Hypothalamus (tissue), 51 donors: ENCODE results near the gene VEGFA.

Experiments
- DNase-seq, 51 donors: peaks; one replicate each; lab custom pipeline; 2025; lab: John Stamatoyannopoulos, UW

The VEGFA gene

DNA sequence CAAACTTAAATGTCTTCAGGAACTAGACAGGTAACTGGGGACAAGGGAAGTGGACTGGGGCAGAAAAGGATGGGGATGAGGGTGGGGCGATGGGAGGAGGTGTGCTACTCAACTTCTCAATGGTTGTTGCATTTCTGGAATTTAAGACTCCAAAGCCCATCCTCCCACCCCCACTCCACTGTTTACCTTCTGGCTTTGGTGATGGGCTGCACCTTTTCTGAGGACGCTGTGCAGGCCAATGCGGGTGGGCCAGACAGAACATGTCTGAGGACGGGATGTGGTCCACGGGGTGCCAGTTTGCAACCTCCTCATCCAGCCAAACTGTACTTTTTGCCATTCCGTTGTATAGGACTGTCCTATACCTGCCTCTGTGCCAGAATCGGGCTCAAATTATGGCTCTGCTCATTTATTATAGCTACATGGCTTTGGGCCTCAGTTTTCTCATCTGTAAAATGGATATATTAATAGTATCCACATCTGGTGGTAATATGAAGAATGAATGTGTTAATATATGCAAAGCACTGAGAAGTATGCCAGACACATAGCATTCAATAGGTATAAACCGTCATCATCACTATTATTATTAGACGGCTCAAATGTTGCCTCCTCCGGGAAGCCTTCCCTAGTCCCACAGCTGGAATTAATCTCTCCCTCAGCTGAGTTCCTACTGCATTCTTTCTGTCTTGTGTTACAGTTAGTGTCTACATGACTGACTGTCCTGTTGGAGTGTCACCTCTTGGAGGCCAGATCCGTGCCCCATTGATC lies 31.0 kb upstream of the VEGFA start:
- no peak for DNase-seq

DNA sequence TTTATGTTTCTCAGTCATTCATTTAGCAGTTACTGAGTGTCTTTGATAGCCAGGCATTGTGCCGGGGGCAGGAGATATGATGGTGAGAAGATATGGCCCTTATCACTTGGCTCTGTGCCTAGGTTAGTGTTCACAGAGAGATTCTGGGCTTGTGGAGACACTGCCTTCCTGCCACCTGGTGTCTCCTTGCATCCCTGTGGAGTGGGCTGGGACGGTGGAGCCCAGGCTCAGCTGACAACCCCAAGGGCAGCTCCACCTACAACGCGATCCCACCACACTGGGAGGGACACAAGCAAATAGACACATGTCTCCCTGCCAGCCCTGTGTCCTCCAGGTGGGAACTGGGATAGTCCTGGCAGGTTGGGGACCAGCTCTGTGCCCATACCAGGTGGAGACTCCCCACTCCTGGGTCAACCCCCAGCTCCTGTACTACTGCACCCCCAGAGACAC lies 30.3 kb upstream of the VEGFA start:
- no peak for DNase-seq

DNA sequence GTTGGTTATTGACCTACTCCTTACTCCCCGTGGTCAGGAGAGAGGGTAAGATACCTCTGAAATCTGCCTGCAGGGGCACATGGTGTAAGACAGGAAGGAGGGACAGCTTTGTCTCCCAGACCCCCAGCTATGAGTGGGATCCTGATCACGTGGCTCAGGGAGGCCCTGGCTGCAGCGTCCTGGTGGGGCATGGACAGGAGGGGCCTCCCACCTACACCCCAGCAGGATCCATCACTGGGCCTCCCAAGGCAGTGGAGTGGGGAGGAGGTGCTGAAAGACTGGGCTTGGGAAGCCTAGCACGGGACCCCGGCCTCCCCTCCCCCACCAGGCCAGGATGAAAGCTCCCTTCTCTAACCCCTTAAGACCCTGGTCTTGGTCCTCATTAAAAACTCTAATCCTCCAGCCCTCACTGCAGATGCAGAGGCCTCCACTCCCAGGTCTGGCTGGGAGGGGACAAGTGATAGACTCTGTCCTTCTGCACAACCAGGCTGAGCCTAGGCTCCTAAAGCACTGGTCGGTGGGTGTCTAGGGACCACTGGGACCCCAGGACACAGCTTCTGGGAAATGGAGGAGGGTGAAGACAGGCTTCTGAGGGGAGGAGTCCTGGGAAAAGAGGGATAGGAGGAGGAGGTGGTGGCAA lies 29.6 kb upstream of the VEGFA start:
- no peak for DNase-seq

DNA sequence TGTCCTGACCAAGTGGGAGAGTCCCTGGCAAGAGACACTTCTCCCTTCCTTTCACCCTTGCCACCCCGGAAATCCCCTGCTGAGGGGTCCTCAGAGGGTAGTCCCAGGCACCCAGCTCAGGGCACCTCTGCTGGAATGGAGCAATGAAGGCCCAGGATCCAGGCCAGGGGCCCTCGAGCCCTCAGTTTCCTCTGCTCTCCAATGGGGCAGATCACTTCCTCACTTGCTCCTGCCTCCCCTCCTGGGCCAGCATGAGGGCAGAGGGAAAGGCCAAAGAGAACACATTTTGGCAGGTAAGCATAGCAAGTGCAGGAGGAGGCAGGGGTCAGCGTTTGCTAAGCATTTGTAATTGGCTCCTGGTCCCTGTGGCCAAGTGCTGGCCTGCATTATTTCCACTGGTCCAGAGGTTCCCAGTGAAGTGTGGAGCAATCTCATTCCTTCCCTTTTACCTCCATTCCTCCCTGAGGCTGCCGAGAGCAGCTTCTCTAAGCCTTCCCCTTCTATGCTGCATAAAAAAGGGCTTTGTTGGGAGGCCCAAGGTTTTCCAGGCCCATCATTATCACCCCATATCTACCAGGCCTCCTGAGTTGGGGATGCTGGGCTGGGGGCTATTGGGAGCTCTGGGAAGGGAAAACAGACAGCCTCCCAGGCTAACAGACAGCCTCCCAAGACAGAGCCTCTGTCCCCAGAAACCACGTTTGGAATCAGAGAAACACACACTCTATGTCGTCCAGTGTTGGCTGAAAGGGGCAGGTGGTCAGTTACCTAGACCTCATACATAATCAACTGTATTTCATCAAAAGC lies 28.8 kb upstream of the VEGFA start:
- DNase-seq: no peak

DNA sequence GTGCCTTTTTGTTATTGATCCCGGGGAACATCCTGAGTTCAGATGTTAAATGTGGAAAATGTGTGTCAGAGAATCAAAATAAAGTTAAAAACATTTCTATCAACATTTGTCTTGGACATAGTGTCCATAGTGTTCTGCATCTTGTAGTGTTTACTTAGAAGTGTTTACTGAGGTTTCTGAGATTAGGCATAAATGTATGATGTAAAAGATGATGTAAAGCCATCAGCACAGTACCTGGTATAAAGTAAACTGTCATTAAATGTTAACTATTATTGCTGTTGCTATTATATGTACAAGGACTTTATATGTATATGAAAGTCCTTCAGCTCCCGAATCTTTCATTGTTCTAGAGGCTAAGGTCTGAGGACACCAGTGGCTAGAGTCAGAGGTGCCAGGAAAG lies 28.2 kb upstream of the VEGFA start:
- DNase-seq: no peak

DNA sequence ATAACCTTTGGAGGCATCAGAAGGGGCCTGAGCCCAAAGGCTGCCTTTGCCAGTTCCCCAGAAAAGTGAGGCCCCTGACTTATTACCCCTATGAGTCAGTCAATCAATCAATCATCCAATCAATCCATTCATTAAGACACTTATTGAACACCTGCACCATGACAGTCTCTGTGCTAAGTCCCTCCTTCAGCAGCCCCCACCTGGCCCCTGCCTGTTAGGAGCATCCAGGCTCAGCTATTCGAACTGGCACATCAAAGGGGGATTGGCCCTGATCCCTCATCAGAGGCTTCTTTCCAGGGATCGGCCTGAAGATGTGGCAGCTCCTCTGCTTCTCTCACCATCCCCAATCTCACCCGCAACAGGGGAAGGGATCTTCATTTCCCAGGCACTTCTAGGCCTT lies 27.7 kb upstream of the VEGFA start:
- no peak for DNase-seq

DNA sequence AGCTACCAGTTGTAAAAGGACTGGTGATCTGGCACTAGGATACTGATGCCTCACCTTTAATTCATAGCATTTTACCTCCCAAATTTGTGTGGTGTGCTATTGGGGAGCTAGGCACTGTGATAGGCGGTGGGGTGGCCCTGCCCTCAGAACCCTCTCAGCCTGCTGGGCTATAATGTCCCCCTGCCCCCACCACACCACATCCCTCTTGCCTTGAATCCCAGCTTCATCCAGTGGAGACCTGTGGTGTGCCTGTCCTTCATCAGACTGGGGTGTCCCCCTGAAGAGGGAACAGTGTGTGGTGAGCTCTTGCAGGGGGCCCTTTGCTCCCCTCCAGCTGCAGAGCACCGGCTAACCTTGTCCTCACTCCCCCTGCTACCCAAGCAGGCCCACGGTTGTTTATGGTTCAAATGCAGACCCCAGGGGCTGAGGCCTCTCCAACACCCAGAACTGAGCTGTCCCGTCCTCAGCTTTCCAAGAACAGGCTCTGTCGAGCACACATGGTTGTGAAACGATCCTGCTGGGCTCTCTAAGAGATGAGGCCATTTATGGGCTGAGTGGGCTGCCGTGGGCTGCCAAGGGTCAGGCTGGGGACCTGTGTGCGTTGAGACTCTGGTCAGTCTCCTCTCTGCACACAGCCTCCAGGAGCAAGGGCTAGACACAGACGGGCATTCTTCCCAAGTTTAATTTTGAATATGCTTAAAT lies 26.9 kb upstream of the VEGFA start:
- no peak for DNase-seq

DNA sequence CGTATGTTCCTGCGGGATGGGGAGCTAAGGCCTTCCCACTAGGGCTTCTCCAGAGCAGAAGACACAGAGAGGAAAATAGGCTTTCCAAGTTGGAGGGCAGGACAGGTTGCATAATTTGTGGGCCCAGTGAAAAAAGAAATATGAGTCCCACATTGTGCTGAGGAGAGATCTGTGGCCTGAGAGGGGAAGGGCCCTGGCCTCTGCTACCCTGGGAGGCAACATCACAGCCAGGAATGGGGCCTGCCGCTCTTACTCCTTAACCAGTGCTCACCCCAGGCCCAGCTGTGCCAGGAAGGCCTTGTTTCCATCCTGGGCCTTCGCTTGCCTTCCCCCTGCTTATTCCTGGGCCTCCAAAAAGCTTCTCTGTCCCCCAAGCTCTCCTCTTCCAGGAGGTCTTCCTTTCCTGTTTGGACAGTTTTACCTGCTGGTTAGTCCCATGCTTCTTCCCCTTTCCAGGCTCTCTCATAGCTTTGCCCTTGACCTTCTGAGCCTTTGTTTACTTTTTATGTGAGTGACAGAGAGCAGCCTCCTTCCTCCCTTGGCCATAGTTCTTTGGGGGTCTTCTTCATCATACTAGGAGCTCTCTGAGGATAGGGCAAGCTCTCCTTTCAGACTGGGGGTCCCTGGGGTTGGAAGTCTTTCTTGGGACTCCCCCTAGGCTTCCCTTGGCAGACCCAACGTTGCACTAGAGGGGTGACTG lies 26.2 kb upstream of the VEGFA start:
- DNase-seq: no peak

DNA sequence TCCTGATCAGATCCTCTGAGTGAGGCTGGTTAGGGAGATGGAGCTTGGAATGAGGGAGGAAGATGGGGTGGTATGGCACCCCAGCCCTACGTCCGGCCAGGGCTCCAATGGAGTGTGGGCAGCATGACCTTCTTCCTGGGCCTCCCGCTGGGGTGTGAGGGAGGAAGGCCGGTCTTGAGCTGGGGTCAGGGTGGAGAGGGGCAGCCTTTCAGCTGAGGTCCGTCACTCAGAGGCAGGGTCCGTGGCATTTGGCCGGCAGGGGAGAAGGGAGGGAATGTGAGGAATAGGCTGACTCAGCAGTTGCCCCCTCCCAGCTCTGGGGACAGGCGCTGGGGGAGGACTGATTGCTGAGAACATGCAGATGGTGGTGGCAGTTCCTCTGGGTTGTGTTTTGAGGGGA lies 25.5 kb upstream of the VEGFA start:
- no peak for DNase-seq

DNA sequence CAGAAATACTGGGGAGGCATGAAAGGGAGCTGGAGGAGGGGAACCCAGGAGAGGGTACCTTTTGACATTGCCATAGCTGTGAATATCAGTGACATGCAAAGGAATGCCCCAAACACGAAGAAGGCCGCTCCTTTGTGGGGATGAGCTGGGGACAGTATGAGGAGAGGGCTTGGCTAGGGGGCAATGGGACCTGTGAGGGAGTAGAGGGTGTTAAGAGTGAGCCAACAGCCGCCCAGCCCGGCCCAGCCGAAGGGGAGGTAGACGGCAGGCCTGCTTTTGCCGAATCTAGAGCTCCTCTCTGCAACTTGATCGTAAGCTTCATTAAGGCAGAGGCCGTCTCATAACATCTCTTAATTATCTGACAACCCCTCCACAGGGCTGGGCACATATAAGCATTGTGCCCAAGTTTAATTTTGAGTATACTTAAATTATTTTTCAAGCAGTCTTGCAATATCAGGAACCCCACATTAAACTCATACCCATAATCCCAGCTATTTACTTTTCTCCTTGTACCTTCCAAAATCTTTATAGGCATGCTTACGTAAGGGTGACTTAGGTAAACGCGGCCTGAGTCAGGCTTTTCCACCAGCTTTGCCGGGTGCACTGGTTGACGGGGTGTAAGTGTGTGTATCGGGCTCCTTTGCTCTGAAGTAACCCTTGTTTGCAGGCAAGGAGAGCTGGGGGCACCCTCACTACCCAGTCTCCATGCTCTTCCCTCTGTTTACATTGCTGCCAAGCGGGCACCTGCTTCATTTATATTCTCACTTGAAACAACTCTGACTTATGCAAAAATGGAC lies 24.9 kb upstream of the VEGFA start:
- DNase-seq: no peak

DNA sequence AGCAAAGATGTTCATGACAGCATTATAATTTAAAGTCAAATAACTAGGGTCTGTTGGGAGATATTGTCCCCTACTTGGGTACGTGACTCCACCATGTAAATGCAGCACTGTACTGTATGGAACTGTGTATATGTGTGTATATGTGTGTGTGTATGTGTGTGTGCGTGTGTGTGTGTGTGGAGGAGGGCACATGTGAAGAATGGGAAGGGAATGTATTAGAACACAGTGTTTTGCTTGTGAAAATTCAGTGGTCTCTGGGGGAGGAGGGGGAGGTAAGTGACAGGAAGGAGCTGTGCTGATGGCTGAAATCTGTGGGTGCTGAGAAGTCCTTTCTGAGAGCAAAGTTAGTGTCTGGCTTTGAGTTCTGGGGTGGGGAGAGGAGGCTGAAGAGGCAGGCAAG lies 23.9 kb upstream of the VEGFA start:
- DNase-seq: no peak

DNA sequence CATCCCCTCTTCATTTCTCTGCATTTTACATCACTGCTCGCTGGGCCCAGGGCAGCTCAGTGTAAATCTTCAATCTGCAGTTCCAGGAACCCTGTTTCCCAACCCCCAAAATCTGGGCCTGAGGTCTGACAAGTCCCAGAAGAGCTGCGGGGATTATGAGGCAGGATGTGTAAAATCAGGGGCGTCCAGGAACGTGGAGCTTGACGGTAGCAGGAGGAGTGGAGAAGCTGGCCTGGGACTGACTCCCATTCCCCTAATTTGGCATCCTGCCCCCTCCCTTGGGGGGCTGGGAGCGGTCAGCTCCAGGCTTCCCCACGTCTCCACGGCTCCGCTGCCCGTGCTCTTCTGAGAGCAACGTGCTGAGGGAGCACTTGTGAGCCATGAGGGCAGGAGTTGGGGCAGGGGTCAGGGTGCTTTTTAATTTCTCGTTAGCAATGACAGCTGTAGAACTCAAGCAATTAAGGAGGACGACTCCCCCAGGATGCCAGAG lies 23.4 kb upstream of the VEGFA start:
- no peak for DNase-seq

DNA sequence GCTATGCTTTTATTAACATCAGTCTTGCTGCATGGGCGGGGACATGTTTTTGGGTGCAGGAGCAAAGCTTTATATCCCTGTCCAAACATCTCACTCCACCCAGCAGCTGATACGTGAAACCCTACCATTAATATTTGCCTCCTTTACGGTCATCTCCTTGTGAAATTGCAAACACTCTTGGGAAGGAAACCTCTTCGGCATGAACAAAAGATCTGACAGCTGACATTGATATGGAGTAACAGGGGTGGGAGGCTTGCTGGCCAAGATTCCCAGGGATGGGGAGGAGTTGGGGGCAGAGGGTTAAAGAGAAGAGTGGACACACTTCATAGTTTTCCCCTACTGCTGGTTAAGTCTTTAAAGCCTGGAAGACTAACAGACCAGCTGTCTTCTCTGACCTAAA lies 22.2 kb upstream of the VEGFA start:
- DNase-seq: no peak

DNA sequence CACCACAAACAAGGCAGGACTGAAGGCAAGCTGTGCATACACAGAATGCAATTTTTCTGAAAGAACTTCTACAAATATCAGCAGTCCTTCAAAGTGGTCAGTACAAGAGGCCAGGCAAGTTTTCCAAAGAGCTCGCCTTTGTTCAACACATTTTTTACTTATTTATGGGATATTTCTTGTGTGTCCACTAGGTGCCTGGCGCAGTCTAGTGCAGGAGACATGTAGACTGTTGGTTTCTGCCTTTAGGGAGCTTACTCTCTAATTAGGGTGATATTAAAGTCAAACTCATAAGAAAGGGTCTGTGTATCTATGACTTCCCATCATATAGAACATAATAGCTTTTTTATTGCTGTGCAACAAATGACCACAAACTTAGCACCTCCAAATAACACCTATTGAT lies 21.2 kb upstream of the VEGFA start:
- DNase-seq: no peak

DNA sequence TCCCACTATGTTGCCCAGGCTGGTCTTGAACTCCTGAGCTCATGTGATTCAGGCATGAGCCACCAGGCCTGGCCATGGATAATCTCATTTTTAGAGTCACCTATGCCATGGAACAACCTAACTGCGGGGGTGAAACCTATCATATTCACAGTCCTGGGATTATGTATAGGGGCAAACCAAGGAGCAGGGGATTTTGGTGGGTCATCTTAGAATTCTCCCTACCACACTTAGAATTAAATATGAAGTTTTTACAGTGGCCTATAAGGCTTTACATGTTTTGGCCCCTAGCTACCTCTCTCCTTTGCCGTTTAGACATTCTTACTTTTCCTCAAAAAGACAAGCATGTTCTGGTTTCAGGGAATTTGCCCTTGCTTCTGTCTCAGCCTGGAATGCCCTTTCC lies 20.6 kb upstream of the VEGFA start:
- no peak for DNase-seq

DNA sequence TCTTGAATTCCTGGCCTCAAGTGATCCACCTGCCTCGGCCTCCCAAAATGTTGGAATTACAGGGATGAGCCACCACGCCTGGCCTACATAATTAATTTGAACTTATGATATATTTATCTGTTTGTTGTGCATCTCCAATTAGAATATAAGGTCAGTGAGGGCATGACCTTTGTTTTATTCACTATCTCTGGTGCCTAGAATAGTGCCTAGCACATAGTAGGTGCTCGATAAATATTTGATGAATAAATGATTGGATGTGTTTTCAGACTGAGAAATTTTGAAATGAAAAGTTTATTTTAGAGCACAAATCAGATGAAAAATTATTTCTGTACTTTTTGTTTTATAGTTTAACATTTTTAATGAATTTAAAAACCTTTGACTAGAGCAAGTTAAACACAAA lies 19.4 kb upstream of the VEGFA start:
- DNase-seq: no peak

DNA sequence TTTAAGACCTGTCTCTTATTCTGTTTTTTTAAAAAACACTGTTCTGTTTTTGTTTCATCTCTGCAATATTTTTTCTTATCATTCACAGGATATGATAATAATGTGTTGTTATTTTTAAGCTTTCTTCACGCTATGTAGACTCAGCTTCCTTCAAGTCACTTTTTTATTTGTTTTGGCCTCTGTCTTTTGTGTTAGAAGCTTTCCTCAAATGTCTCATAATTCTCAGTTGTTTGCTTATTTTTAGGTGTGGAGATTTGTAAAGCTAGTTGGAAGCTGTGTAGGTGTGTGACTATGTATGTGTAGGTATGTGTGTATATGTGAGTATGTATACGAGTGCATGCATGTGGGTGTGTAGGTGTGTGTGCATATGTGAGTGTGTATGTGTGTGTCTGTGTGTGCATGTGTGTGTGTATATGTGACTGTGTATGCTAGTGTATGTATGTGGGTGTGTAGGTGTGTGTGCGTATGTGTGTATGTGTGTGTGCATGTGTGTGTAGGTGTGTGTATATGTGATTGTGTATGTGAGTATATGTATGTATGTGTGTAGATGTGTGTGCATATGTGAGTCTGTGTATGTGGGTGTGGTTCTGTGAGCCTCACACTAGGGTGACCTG lies 16.3 kb upstream of the VEGFA start:
- DNase-seq: no peak

DNA sequence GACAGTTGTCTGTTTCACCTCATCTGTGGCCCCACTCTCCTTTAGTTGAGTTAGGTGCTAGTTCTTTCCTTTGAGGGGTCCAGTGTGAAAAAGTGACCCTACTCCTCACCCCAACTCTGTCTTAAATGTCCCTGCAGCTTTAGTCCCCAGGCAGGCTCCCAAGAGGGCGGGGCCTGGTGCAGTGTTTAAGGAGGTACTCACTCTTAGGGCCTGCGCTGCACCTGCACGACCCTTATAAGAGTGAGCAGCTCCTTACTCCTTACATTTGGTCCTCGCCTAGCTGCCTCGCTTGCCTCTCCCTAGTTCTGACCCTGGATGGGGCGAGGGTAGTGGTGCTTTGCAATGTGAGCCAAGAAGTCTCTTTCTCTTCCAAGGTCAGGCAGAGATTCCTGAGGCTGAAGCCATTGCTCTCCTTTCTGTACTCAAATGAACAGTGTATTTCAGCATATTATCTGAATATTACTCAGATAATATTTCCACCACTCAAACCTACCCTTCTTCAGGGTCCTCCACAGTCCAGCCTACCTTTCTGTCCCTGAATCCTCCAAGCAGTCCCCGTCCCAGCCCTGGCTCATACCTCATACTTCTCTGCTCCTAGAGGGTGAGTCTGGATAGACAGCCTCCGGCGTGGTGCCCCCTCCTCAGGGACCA lies 11.9 kb upstream of the VEGFA start:
- DNase-seq: no peak
